GM18505 (cell line): Measurements from ENCODE around the gene HLF.

Source experiments
- ATAC-seq: cut with Tn5 transposase; IDR thresholded peaks from one replicate; pipeline ENCODE4 v1.9.1; 2021; ENCODE audit not compliant: unreplicated experiment
- POLR2A ChIP-seq: IDR thresholded peaks from 4 replicates; pipeline ENCODE4 v1.6.1; 2011; ENCODE audit warnings: borderline replicate concordance; ENCODE audit not compliant: insufficient read depth, insufficient read length; ENCODE audit errors: extremely low read depth

HLF gene

GRCh38 chr17:55284001-55284884, 19.5 kb downstream of the HLF start:
- no peak for ATAC-seq
- TF ChIP-seq POLR2A: no peak

- ATAC-seq: no peak
- no peak for TF ChIP-seq POLR2A
Observed at GRCh38 chr17:55284944-55285339, 20.2 kb downstream of the HLF start.

GRCh38 chr17:55285340-55286301, 20.9 kb downstream of the HLF start:
- ATAC-seq: no peak
- TF ChIP-seq POLR2A: no peak

- no peak for ATAC-seq
Observed at GRCh38 chr17:55286681-55287589, 22.2 kb downstream of the HLF start.

GRCh38 chr17:55288356-55289105, 23.8 kb downstream of the HLF start:
- no peak for TF ChIP-seq POLR2A
- ATAC-seq: no peak

More at GRCh38 chr17:55286681-55287589, 22.2 kb downstream of the HLF start:
- TF ChIP-seq POLR2A: no peak

GRCh38 chr17:55289106-55289446, 24.3 kb downstream of the HLF start:
- ATAC-seq: no peak
- TF ChIP-seq POLR2A: no peak

- no peak for TF ChIP-seq POLR2A
- no peak for ATAC-seq
Observed at GRCh38 chr17:55289978-55290377, 25.2 kb downstream of the HLF start.

GRCh38 chr17:55290492-55291113, 25.8 kb downstream of the HLF start:
- no peak for ATAC-seq
- TF ChIP-seq POLR2A: no peak

- no peak for TF ChIP-seq POLR2A
- ATAC-seq: no peak
Observed at GRCh38 chr17:55291114-55291507, 26.4 kb downstream of the HLF start.

GRCh38 chr17:55292094-55292493, 27.3 kb downstream of the HLF start:
- ATAC-seq: no peak
- TF ChIP-seq POLR2A: no peak

- no peak for ATAC-seq
- no peak for TF ChIP-seq POLR2A
Observed at GRCh38 chr17:55294042-55294751, 29.4 kb downstream of the HLF start.
